ENCODE measurements around the gene SETD6. TPM values are rescaled to one million over a fixed set of nuclear protein-coding genes. Genes with fewer than 3 reads are reported as not detected.

The SETD6 gene
- total and polyA plus RNA-seq, 2 of the 8 experiments (the other 6 are each of a cell fraction or from before 2014, with no cell fraction given), result 25.3 to 40.5 TPM

DNA sequence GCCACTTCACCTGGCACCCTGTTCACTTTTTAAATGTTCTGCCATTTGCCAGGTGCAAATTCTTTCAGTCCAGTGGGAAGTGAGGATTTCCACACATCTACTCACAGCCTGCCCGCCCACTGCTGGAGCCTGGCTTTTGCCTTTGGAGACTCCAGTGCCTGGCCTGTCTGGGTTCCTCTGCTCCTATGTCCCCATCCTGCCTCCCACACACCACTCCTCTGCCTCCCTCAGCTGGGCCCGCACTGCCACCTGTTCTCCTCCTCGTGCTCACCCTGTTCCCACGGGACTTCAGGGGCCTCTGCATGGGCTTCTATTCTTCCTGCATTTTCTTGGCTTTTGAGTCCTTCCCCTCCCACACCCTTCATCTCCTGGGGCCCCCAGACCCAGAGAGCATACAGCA is 23.3 kb upstream of the SETD6 start:
- Histone ChIP-seq H3K27ac (ENCODE audit: low read depth, low read length) (no peak overlapping the region), H4K91ac (replicated peaks; ENCODE audit: insufficient read length, low read length) (no peak overlapping the region), H3K9ac (replicated peaks in 1 of 4; ENCODE audit: extremely low read depth in 1 of 4, low read depth in 3 of 4, low read length in 3 of 4) (no peak overlapping the region), H2BK12ac (ENCODE audit: low read depth, low read length) (no peak overlapping the region), H2BK120ac (replicated peaks; ENCODE audit: low read depth, low read length) (no peak overlapping the region), H2BK5ac (ENCODE audit: low read depth, low read length) (no peak overlapping the region), H3K9me3 (ENCODE audit: insufficient read depth in 2 of 2, low read depth in 1 of 2, low read length in 1 of 2) (no peaks in the 10 kb centered on the region), H3K23me2 (ENCODE audit: low read depth, low read length) (no peaks in the 10 kb centered on the region), H3K27me3 (replicated peaks in 1 of 4; ENCODE audit: control insufficient read depth in 3 of 4, extremely low read depth in 1 of 4, insufficient read depth in 3 of 4, low read length in 3 of 4) (peaks cover 0 to 3% (median 0%) of the 10 kb centered on the region in 4 experiments; a peak in 2 of 7 replicates), H3K4me2 (ENCODE audit: insufficient read depth in 1 of 2, low read depth in 2 of 2, low read length in 2 of 2) (no peak overlapping the region), H3K18ac (ENCODE audit: extremely low read depth, low read length) (no peak overlapping the region), H3K14ac (ENCODE audit: insufficient read length) (no peak overlapping the region), H2AFZ (ENCODE audit: low read length) (no peak overlapping the region), H2AK5ac (ENCODE audit: low read depth, low read length) (no peak overlapping the region), H2BK15ac (ENCODE audit: low read length) (no peak overlapping the region), H3K4ac (replicated peaks; ENCODE audit: insufficient read length, low read depth, low read length) (no peak overlapping the region), H3K79me2 (ENCODE audit: control insufficient read depth in 1 of 2, insufficient read depth in 2 of 2, low read length in 2 of 2) (no peaks in the 10 kb centered on the region), H3K36me3 (ENCODE audit: control insufficient read depth in 2 of 4, insufficient read depth in 4 of 4, low read length in 3 of 4) (no peaks in the 10 kb centered on the region), H3K4me1 (replicated peaks in 1 of 4; ENCODE audit: control insufficient read depth in 3 of 4, insufficient read depth in 4 of 4, low read length in 3 of 4) (peaks cover 0 to 22% (median 13%) of the 10 kb centered on the region in 4 experiments; a peak in 6 of 7 replicates), H4K8ac (ENCODE audit: extremely low read depth, insufficient read depth, low read length) (no peak overlapping the region), H3K56ac (replicated peaks; ENCODE audit: insufficient read length, low read depth, low read length) (no peak overlapping the region), H4K5ac (ENCODE audit: insufficient read length, low read depth, low read length) (no peak overlapping the region), H3K79me1 (ENCODE audit: low read depth, low read length) (no peaks in the 10 kb centered on the region), H3K23ac (ENCODE audit: insufficient read length) (no peak overlapping the region), H2BK20ac (ENCODE audit: low read length) (no peak overlapping the region), H3K4me3 (ENCODE audit: extremely low read depth in 1 of 4, insufficient read depth in 2 of 4, low read depth in 3 of 4, low read length in 4 of 4) (no peak overlapping the region), H4K20me1 (replicated peaks in 1 of 2; ENCODE audit: control insufficient read depth in 1 of 2, insufficient read depth in 2 of 2, low read length in 2 of 2) (no peaks in the 10 kb centered on the region)
- FAIRE-seq, result no peak
- WGBS, 2 experiments (ENCODE audit: extremely low coverage in 1 of 2, insufficient coverage in 1 of 2, insufficient read length in 1 of 2, insufficient replicate concordance in 2 of 2, low coverage in 1 of 2, low lambda C conversion rate in 2 of 2, missing lambda C conversion rate in 1 of 2), result 88% methylated on average over 4 of the region's 4 CpGs; no CpG with 5 or more reads in 1 of the 2 experiments
- DNase-seq (ENCODE audit: low read depth in 1 of 2, low spot score in 2 of 2), result no peak
- TF ChIP-seq BACH1 (IDR thresholded peaks at IDR 0.05; ENCODE audit: low read length), result no peak
- TF ChIP-seq POU5F1 (IDR thresholded peaks at IDR 0.05; ENCODE audit: low read depth, low read length), result no peak
- no peak for TF ChIP-seq JUND (IDR thresholded peaks at IDR 0.05; ENCODE audit: low read length)
- no peak for TF ChIP-seq YY1 (IDR thresholded peaks at IDR 0.05; ENCODE audit: low read depth, low read length)
- no peak for TF ChIP-seq CREB1 (IDR thresholded peaks at IDR 0.05)
- no peak for TF ChIP-seq CBX5 (IDR thresholded peaks at IDR 0.05; ENCODE audit: low read depth, low read length)
- no peak for TF ChIP-seq RBBP5 (IDR thresholded peaks at IDR 0.05; ENCODE audit: borderline replicate concordance, low read depth, low read length)
- no peak for TF ChIP-seq CHD1 (IDR thresholded peaks at IDR 0.05; ENCODE audit: low read depth, low read length)
- TF ChIP-seq POLR2A (IDR thresholded peaks at IDR 0.05; ENCODE audit: control extremely low read depth in 1 of 2, low read depth in 2 of 2, low read length in 2 of 2), result no peak
- no peak for TF ChIP-seq GABPA (IDR thresholded peaks at IDR 0.05; ENCODE audit: borderline replicate concordance, insufficient read depth, low read length)
- ChIA-PET POLR2A (ENCODE audit: partially characterized antibody) (no interaction called here), CTCF (ENCODE audit: partially characterized antibody) (interaction anchor here (0.7 to 4.2 kb wide), 8 partner anchors 27 to 240 kb away, joined by 3 to 30 read pairs (median 4); no protein-coding TSS in a partner anchor)
